ENCODE measurements around the gene GLO1. TPM values are rescaled to one million over a fixed set of nuclear protein-coding genes. Genes with fewer than 3 reads are reported as not detected.

GLO1 gene
- total and polyA plus RNA-seq, 2 donors from 2014 or later = 67.3 to 126 TPM

GRCh38 chr6:38649744-38650143, 53.2 kb downstream of the GLO1 start:
- Histone ChIP-seq H3K9ac (ENCODE audit: low read length in 3 of 3) (no peak overlapping the region), H3K9me3 (ENCODE audit: control insufficient read depth in 2 of 3, insufficient read depth in 1 of 3, low read length in 3 of 3) (no peaks in the 10 kb centered on the region), H3K27me3 (ENCODE audit: control insufficient read depth, insufficient read depth, low read length) (no peaks in the 10 kb centered on the region), H3K4me1 (ENCODE audit: control insufficient read depth in 2 of 3, insufficient read depth in 2 of 3, low read depth in 1 of 3, low read length in 3 of 3) (no peaks in the 10 kb centered on the region), H3K36me3 (ENCODE audit: control insufficient read depth in 2 of 3, insufficient read depth in 3 of 3, low read length in 3 of 3) (peaks cover 0 to 2% (median 0%) of the 10 kb centered on the region in 3 donors), H3K4me3 (ENCODE audit: low read length in 3 of 3) (no peak overlapping the region), H3K27ac (ENCODE audit: low read depth in 2 of 2, low read length in 2 of 2) (no peak overlapping the region)
- FAIRE-seq (no peak), DNase-seq (no peak)
- intact Hi-C loops (cut with DNase I) = no loop called here
- TF ChIP-seq, protein P1, sequence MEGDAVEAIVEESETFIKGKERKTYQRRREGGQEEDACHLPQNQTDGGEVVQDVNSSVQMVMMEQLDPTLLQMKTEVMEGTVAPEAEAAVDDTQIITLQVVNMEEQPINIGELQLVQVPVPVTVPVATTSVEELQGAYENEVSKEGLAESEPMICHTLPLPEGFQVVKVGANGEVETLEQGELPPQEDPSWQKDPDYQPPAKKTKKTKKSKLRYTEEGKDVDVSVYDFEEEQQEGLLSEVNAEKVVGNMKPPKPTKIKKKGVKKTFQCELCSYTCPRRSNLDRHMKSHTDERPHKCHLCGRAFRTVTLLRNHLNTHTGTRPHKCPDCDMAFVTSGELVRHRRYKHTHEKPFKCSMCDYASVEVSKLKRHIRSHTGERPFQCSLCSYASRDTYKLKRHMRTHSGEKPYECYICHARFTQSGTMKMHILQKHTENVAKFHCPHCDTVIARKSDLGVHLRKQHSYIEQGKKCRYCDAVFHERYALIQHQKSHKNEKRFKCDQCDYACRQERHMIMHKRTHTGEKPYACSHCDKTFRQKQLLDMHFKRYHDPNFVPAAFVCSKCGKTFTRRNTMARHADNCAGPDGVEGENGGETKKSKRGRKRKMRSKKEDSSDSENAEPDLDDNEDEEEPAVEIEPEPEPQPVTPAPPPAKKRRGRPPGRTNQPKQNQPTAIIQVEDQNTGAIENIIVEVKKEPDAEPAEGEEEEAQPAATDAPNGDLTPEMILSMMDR (IDR thresholded peaks at IDR 0.05; ENCODE audit: borderline replicate concordance, extremely low read depth, insufficient read depth) = no peak

- H3K36me3 ChIP-seq (ENCODE audit: control insufficient read depth in 2 of 3, insufficient read depth in 3 of 3, low read length in 3 of 3) = peaks cover 0 to 2% (median 0%) of the 10 kb centered on the region in 3 donors
- TF ChIP-seq, protein P1 (IDR thresholded peaks at IDR 0.05; ENCODE audit: borderline replicate concordance, extremely low read depth, insufficient read depth) = no peak
- H3K4me3 ChIP-seq (ENCODE audit: low read length in 3 of 3) = no peak overlapping the region
- H3K9me3 ChIP-seq (ENCODE audit: control insufficient read depth in 2 of 3, insufficient read depth in 1 of 3, low read length in 3 of 3) = no peaks in the 10 kb centered on the region
- no peaks in the 10 kb centered on the region for H3K4me1 ChIP-seq (ENCODE audit: control insufficient read depth in 2 of 3, insufficient read depth in 2 of 3, low read depth in 1 of 3, low read length in 3 of 3)
- H3K27me3 ChIP-seq (ENCODE audit: control insufficient read depth, insufficient read depth, low read length) = no peaks in the 10 kb centered on the region
- intact Hi-C loops (cut with DNase I) = no loop called here
- FAIRE-seq = no peak
- DNase-seq = no peak
- no peak overlapping the region for H3K27ac ChIP-seq (ENCODE audit: low read depth in 2 of 2, low read length in 2 of 2)
- no peak overlapping the region for H3K9ac ChIP-seq (ENCODE audit: low read length in 3 of 3)
Observed at GRCh38 chr6:38648629-38649028, 54.3 kb downstream of the GLO1 start.

- DNase-seq = no peak
- no peaks in the 10 kb centered on the region for H3K9me3 ChIP-seq (ENCODE audit: control insufficient read depth in 2 of 3, insufficient read depth in 1 of 3, low read length in 3 of 3)
- H3K9ac ChIP-seq (ENCODE audit: low read length in 3 of 3) = no peak overlapping the region
- no peaks in the 10 kb centered on the region for H3K4me1 ChIP-seq (ENCODE audit: control insufficient read depth in 2 of 3, insufficient read depth in 2 of 3, low read depth in 1 of 3, low read length in 3 of 3)
- H3K4me3 ChIP-seq (ENCODE audit: low read length in 3 of 3) = no peak overlapping the region
- intact Hi-C loops (cut with DNase I) = no loop called here
- peaks cover 0 to 2% (median 0%) of the 10 kb centered on the region in 3 donors for H3K36me3 ChIP-seq (ENCODE audit: control insufficient read depth in 2 of 3, insufficient read depth in 3 of 3, low read length in 3 of 3)
- TF ChIP-seq, protein P1 (IDR thresholded peaks at IDR 0.05; ENCODE audit: borderline replicate concordance, extremely low read depth, insufficient read depth) = no peak
- no peaks in the 10 kb centered on the region for H3K27me3 ChIP-seq (ENCODE audit: control insufficient read depth, insufficient read depth, low read length)
- FAIRE-seq = no peak
- H3K27ac ChIP-seq (ENCODE audit: low read depth in 2 of 2, low read length in 2 of 2) = no peak overlapping the region
Observed at GRCh38 chr6:38646166-38646878, 56.6 kb downstream of the GLO1 start.

Measured in kidney (tissue), 14 donors.